ENCODE data around the gene CALM3. TPM values are rescaled to one million over a fixed set of nuclear protein-coding genes. Genes with fewer than 3 reads are reported as not detected.

CALM3 gene
- total RNA-seq, 3 donors from 2014 or later (not counting 1 experiment from before 2014, with no cell fraction given), result 218 to 272 (median 235) TPM

DNA sequence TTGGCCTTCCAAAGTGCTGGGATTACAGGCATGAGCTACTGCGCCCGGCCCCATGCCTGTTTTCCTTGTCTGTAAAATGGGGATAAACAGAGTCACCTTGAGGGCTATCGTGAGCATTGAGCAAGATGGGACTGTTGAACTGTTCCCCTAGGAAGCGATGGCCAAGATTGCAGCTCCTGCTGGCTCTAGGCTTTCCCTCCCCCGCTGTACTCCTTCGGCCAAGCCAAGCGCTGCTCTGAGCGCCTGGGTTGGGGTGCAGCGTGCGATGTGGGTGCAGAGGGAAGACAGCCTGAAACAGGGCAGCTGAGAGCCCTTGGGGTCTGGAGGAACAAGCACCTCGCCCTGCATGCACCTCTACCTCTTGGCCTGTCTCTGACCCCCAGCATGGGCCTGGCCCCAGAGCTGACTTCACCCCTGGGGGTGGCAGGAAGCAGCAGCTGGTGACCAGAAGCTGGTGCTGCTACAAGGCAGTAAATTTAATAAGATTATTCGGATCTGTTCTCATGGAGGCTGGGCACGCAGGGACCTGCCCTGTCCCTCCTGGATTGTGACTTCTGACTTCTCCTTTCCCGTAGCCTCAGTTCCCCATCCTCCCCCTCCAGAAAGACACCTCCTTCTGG, 29.6 kb downstream of the CALM3 start:
- Histone ChIP-seq H3K4me3 (ENCODE audit: low read length) (no peak overlapping the region), H3K4me1 (ENCODE audit: control insufficient read depth, insufficient read depth, low read length) (peaks cover 21% of the 10 kb centered on the region), H3K36me3 (ENCODE audit: control insufficient read depth, insufficient read depth, low read length) (no peaks in the 10 kb centered on the region), H3K27ac (ENCODE audit: low read length) (no peak overlapping the region), H3K27me3 (ENCODE audit: control insufficient read depth, insufficient read depth, low read length) (peaks cover 20% of the 10 kb centered on the region), H3K9me3 (ENCODE audit: control insufficient read depth, insufficient read depth, low read length) (no peaks in the 10 kb centered on the region)
- no peak overlapping the region for H3K27ac Mint-ChIP-seq
- no peaks in the 10 kb centered on the region for H3K36me3 Mint-ChIP-seq
- peaks cover 17 to 31% of the 10 kb centered on the region in 2 donors for H3K27me3 Mint-ChIP-seq (ENCODE audit: low read depth in 2 of 2)
- H3K9me3 Mint-ChIP-seq, result no peaks in the 10 kb centered on the region
- peaks cover 0 to 12% of the 10 kb centered on the region in 2 donors for H3K4me1 Mint-ChIP-seq
- H3K4me3 Mint-ChIP-seq, result no peak overlapping the region
- intact Hi-C loops (cut with micrococcal nuclease), result no loop called here
- 91% methylated on average over 14 of the region's 14 CpGs for WGBS (ENCODE audit: insufficient coverage)
- TF ChIP-seq, protein P1, sequence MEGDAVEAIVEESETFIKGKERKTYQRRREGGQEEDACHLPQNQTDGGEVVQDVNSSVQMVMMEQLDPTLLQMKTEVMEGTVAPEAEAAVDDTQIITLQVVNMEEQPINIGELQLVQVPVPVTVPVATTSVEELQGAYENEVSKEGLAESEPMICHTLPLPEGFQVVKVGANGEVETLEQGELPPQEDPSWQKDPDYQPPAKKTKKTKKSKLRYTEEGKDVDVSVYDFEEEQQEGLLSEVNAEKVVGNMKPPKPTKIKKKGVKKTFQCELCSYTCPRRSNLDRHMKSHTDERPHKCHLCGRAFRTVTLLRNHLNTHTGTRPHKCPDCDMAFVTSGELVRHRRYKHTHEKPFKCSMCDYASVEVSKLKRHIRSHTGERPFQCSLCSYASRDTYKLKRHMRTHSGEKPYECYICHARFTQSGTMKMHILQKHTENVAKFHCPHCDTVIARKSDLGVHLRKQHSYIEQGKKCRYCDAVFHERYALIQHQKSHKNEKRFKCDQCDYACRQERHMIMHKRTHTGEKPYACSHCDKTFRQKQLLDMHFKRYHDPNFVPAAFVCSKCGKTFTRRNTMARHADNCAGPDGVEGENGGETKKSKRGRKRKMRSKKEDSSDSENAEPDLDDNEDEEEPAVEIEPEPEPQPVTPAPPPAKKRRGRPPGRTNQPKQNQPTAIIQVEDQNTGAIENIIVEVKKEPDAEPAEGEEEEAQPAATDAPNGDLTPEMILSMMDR (IDR thresholded peaks at IDR 0.05), result no peak
- ATAC-seq, result no peak
- no peak for DNase-seq

DNA sequence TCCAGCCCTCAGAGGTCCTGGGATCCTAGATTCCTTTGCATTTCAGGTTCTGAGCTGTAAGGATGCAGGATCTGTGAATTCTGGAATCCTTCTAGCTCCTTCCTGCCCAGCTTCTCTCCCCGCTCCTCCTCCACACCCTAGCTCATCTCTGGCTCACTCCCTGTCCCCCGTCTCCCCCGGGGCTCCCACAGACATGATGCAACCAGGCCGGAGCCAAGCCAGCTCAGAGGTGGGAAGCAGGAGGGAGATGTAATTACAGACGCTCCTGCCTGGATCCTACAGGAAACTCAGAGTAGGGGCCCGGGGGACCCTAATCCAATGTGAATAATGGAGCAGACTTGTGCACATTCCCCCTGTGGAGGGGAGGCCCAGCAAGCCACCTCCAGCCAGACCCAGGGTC, 30.4 kb downstream of the CALM3 start:
- H3K27ac ChIP-seq (ENCODE audit: low read length), result no peak overlapping the region

DNA sequence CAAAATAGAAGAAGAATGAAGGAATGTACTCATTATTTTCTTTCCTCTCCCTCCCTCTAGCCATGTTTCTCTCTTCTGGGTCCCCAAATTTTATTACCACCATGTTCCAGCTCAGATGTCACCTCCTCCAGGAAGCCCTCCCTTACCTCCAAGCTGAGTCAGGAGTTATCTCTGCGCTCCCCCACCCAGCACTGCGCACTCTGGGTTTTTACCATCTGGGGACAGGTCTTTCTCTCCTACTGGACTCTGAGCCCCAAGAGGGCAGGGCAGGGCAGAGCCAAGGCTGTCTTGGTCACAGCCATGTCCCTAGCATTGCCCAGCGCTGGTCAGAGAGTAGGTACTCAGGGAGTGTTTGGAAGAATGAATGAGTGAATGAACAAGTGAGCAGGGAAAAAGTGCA, 32.0 kb downstream of the CALM3 start:
- Histone ChIP-seq H3K27ac (ENCODE audit: low read length) (no peak overlapping the region), H3K9me3 (ENCODE audit: control insufficient read depth, insufficient read depth, low read length) (no peaks in the 10 kb centered on the region), H3K36me3 (ENCODE audit: control insufficient read depth, insufficient read depth, low read length) (no peaks in the 10 kb centered on the region), H3K4me3 (ENCODE audit: low read length) (no peak overlapping the region), H3K27me3 (ENCODE audit: control insufficient read depth, insufficient read depth, low read length) (peaks cover 23% of the 10 kb centered on the region), H3K4me1 (ENCODE audit: control insufficient read depth, insufficient read depth, low read length) (peaks cover 25% of the 10 kb centered on the region)
- TF ChIP-seq, protein P1 (IDR thresholded peaks at IDR 0.05), result no peak
- peaks cover 0 to 12% of the 10 kb centered on the region in 2 donors for H3K4me1 Mint-ChIP-seq
- WGBS (ENCODE audit: insufficient coverage), result 90% methylated on average over 3 of the region's 3 CpGs
- H3K27me3 Mint-ChIP-seq (ENCODE audit: low read depth in 2 of 2), result peaks cover 17 to 27% of the 10 kb centered on the region in 2 donors
- no peaks in the 10 kb centered on the region for H3K36me3 Mint-ChIP-seq
- peak overlapping the region; percentile 29 for H3K4me3 Mint-ChIP-seq
- H3K27ac Mint-ChIP-seq, result peak overlapping the region; percentile 35 to 57
- no peaks in the 10 kb centered on the region for H3K9me3 Mint-ChIP-seq
- no peak for ATAC-seq
- intact Hi-C loops (cut with micrococcal nuclease), result no loop called here
- DNase-seq, result no peak

More for the DNA sequence above, 30.4 kb downstream of the CALM3 start:
- Histone ChIP-seq H3K9me3 (ENCODE audit: control insufficient read depth, insufficient read depth, low read length) (no peaks in the 10 kb centered on the region), H3K36me3 (ENCODE audit: control insufficient read depth, insufficient read depth, low read length) (no peaks in the 10 kb centered on the region), H3K27me3 (ENCODE audit: control insufficient read depth, insufficient read depth, low read length) (peaks cover 20% of the 10 kb centered on the region), H3K4me1 (ENCODE audit: control insufficient read depth, insufficient read depth, low read length) (peaks cover 21% of the 10 kb centered on the region), H3K4me3 (ENCODE audit: low read length) (no peak overlapping the region)
- Mint-ChIP-seq H3K9me3 (no peaks in the 10 kb centered on the region), H3K27me3 (ENCODE audit: low read depth in 2 of 2) (peaks cover 17 to 33% of the 10 kb centered on the region in 2 donors), H3K4me1 (peaks cover 0 to 12% of the 10 kb centered on the region in 2 donors), H3K36me3 (no peaks in the 10 kb centered on the region), H3K27ac (peak overlapping the region in 1 of 2 donors; percentile 53), H3K4me3 (no peak overlapping the region)
- intact Hi-C loops (cut with micrococcal nuclease), result no loop called here
- TF ChIP-seq, protein P1 (IDR thresholded peaks at IDR 0.05), result no peak
- ATAC-seq (no peak), DNase-seq (no peak)
- 81% methylated on average over 5 of the region's 6 CpGs for WGBS (ENCODE audit: insufficient coverage)

Data from natural killer cell (primary cell).